Effector memory CD8-positive, alpha-beta T cell (primary cell): ENCODE results near the gene ERVFRD-1.
"Not testable (repeated sequence)": the region's sequence is repeated elsewhere in the genome, so short reads cannot be mapped to it uniquely, and the experiment has no call there.

Experiments used
- ATAC-seq: fragments of 150-1000 bp; cut with Tn5 transposase; replicated peaks from 2 replicates; pipeline ENCODE4 v1.10.0; 2021; ENCODE audit warnings: mild to moderate bottlenecking, moderate library complexity
- DNase-seq, 3 experiments: peaks; one replicate each; pipeline ENCODE4 v3.0.0; 2021
- H3K27ac Mint-ChIP-seq, 2 donors: one replicate each; pipeline ENCODE4 v1.8.0; 2022; ENCODE audit warnings: mild to moderate bottlenecking in 2 of 2, mixed read lengths in 2 of 2, moderate library complexity in 2 of 2
- H3K27me3 Mint-ChIP-seq, 2 donors: one replicate each; pipeline ENCODE4 v1.8.0; 2022; ENCODE audit warnings: mixed read lengths in 2 of 2
- H3K36me3 Mint-ChIP-seq: one replicate; pipeline ENCODE4 v1.8.0; 2022; ENCODE audit warnings: mild to moderate bottlenecking, moderate library complexity, mixed read lengths; ENCODE audit not compliant: insufficient read depth
- H3K4me1 Mint-ChIP-seq, 2 donors: one replicate each; pipeline ENCODE4 v1.8.0; 2022; ENCODE audit warnings: low read depth in 2 of 2, mixed read lengths in 2 of 2
- H3K4me3 Mint-ChIP-seq, 2 donors: one replicate each; pipeline ENCODE4 v1.8.0; 2022; ENCODE audit warnings: mild to moderate bottlenecking in 2 of 2, mixed read lengths in 2 of 2, moderate library complexity in 2 of 2
- H3K9me3 Mint-ChIP-seq, 2 donors: one replicate each; pipeline ENCODE4 v1.8.0; 2022; ENCODE audit warnings: mixed read lengths in 2 of 2

The ERVFRD-1 gene

GRCh38 chr6:11115808-11116536 lies 4.4 kb upstream of the ERVFRD-1 start:
- H3K4me1 Mint-ChIP-seq = peaks cover 18 to 27% of the 10 kb centered on the region in 2 donors
- not testable (repeated sequence) for DNase-seq, H3K9me3 Mint-ChIP-seq, H3K27me3 Mint-ChIP-seq, ATAC-seq, H3K27ac Mint-ChIP-seq, H3K4me3 Mint-ChIP-seq, H3K36me3 Mint-ChIP-seq

- no peak overlapping the region for H3K4me3 Mint-ChIP-seq
- no peaks in the 10 kb centered on the region for H3K9me3 Mint-ChIP-seq
- DNase-seq = no peak
- no peaks in the 10 kb centered on the region for H3K27me3 Mint-ChIP-seq
- H3K36me3 Mint-ChIP-seq = peaks cover 4% of the 10 kb centered on the region
- no peak for ATAC-seq
- H3K4me1 Mint-ChIP-seq = peaks cover 20 to 21% of the 10 kb centered on the region in 2 donors
- H3K27ac Mint-ChIP-seq = no peak overlapping the region
Observed at GRCh38 chr6:11113038-11113437, 1.5 kb upstream of the ERVFRD-1 start.

DNA sequence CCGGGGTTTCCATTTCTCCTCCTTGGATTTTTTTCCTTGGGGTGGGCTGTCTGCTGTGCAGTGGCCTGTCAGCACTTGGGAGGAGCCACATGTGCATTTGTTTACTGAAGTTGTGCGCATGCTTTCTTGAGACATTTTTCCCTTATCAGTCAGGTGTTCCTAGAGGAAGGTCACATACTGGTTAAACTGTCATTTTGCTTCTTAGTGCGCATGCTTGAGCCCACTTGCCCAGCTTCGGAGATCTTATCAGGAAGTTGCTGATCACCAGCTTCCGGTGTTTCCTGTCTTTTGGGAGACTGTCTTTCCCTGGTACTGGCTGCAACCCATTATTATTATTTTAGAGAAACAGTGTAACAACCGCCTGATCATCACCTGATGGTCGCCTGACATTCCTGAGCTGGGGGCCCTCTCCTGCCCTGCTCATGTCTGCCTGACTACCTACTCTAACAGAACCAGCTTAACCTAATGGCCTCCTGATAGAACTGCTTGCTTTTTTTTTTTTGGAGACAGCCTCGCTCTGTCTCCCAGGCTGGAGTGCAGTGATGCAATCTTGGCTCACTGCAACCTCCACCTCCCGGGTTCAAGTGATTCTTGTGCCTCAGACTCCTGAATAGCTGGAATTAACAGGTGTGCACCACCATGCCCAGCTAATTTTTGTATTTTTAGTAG lies 378 bp upstream of the ERVFRD-1 start:
- H3K9me3 Mint-ChIP-seq = no peaks in the 10 kb centered on the region
- peaks cover 31 to 32% of the 10 kb centered on the region in 2 donors for H3K4me1 Mint-ChIP-seq
- no peaks in the 10 kb centered on the region for H3K36me3 Mint-ChIP-seq
- ATAC-seq = peak; percentile 32
- H3K27ac Mint-ChIP-seq = peak overlapping the region; percentile 12 to 16
- DNase-seq = no peak
- H3K27me3 Mint-ChIP-seq = no peaks in the 10 kb centered on the region
- peak overlapping the region; percentile 15 to 25 for H3K4me3 Mint-ChIP-seq

GRCh38 chr6:11108726-11109125 lies 2.8 kb downstream of the ERVFRD-1 start:
- H3K36me3 Mint-ChIP-seq = peaks cover 4% of the 10 kb centered on the region
- peaks cover 43 to 53% of the 10 kb centered on the region in 2 donors for H3K4me1 Mint-ChIP-seq
- no peak for DNase-seq
- no peaks in the 10 kb centered on the region for H3K27me3 Mint-ChIP-seq
- no peak overlapping the region for H3K27ac Mint-ChIP-seq
- ATAC-seq = no peak
- H3K9me3 Mint-ChIP-seq = no peaks in the 10 kb centered on the region
- no peak overlapping the region for H3K4me3 Mint-ChIP-seq

- H3K27me3 Mint-ChIP-seq = no peaks in the 10 kb centered on the region
- H3K9me3 Mint-ChIP-seq = no peaks in the 10 kb centered on the region
- ATAC-seq (no peak), DNase-seq (no peak)
- H3K27ac Mint-ChIP-seq = no peak overlapping the region
- peaks cover 34 to 61% of the 10 kb centered on the region in 2 donors for H3K4me1 Mint-ChIP-seq
- no peak overlapping the region for H3K4me3 Mint-ChIP-seq
- peaks cover 10% of the 10 kb centered on the region for H3K36me3 Mint-ChIP-seq
Observed at GRCh38 chr6:11103065-11103464, 8.5 kb downstream of the ERVFRD-1 start.

GRCh38 chr6:11101417-11101816 lies 10.1 kb downstream of the ERVFRD-1 start:
- Mint-ChIP-seq H3K27ac (no peak overlapping the region), H3K4me1 (peaks cover 21 to 47% of the 10 kb centered on the region in 2 donors)

DNA sequence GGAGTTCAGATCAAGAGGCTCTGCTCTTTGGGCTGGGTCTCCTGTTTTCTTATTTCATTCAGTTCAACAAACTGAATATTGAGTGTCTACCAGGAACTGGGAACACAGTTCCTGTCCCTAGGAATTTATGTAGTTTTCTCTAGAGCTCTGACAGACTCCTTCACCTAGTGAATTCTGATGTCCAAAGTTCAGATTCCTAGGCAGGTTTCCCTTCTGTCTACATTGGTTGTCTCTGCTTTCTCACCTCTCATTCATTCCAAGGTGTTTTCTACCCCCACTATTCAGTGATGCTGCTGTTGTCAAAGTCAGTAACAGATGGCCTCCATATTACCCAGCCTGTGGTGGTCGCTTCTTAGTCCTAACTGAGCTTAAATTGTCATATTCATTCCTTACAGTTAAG lies 13.5 kb downstream of the ERVFRD-1 start:
- Mint-ChIP-seq H3K4me3 (peak overlapping the region in 1 of 2 donors; percentile 22), H3K4me1 (peaks cover 15 to 47% of the 10 kb centered on the region in 2 donors), H3K9me3 (no peaks in the 10 kb centered on the region), H3K27ac (peak overlapping the region in 1 of 2 donors; percentile 29), H3K27me3 (no peaks in the 10 kb centered on the region), H3K36me3 (peaks cover 22% of the 10 kb centered on the region)
- DNase-seq (no peak), ATAC-seq (no peak)

More at GRCh38 chr6:11101417-11101816, 10.1 kb downstream of the ERVFRD-1 start:
- no peaks in the 10 kb centered on the region for H3K9me3 Mint-ChIP-seq
- DNase-seq = no peak
- ATAC-seq = no peak
- H3K36me3 Mint-ChIP-seq = peaks cover 10% of the 10 kb centered on the region
- H3K27me3 Mint-ChIP-seq = no peaks in the 10 kb centered on the region
- no peak overlapping the region for H3K4me3 Mint-ChIP-seq

- Mint-ChIP-seq H3K27me3 (no peaks in the 10 kb centered on the region), H3K9me3 (no peaks in the 10 kb centered on the region), H3K36me3 (peaks cover 24% of the 10 kb centered on the region), H3K4me1 (peaks cover 17 to 50% of the 10 kb centered on the region in 2 donors), H3K4me3 (no peak overlapping the region), H3K27ac (peak overlapping the region in 1 of 2 donors; percentile 29)
- ATAC-seq = no peak
- DNase-seq = no peak
Observed at GRCh38 chr6:11097476-11097875, 14.0 kb downstream of the ERVFRD-1 start.

DNA sequence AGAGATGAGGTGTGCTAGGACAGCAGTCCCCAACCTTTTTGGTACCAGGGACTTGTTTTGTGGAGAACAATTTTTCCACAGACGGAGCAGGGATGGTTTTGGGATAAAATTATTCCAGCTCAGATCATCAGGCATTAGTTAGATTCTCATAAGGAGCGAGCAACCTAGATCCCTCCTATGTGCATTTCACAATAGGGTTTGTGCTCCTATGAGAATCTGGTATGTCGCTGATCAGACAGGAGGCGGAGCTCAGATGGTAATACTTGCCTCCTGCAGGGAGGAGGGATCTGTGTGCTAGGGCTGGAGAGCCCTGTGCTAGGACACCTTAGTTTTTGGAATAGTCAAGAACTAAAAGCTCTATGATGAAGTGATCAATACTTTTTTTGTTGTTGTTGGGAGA lies 15.4 kb downstream of the ERVFRD-1 start:
- Mint-ChIP-seq H3K4me3 (peak overlapping the region; percentile 21 to 50), H3K27ac (peak overlapping the region in 1 of 2 donors; percentile 45), H3K36me3 (peaks cover 24% of the 10 kb centered on the region), H3K4me1 (peaks cover 12 to 42% of the 10 kb centered on the region in 2 donors), H3K9me3 (no peaks in the 10 kb centered on the region), H3K27me3 (no peaks in the 10 kb centered on the region)
- no peak for DNase-seq
- no peak for ATAC-seq

DNA sequence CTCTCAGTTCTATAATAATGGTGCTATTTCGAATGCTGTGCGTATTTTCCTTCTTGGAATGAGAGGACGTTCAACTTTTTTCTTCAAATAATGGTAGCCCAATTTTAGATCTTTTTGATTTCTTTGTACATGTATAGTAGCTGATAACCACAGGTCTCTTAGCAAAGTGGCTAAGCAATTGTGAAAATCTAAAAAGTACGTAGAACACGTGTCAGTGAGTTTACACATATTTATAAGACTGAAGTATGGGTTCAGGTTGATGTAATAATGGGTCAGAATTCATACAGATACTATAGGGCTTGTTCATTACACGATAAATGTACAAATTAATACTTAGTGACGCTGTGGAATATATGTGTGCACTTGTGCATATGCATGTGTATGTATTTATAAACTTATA lies 16.6 kb downstream of the ERVFRD-1 start:
- no peak for DNase-seq
- H3K4me1 Mint-ChIP-seq = peaks cover 12 to 41% of the 10 kb centered on the region in 2 donors
- H3K4me3 Mint-ChIP-seq = peak overlapping the region; percentile 98
- H3K27ac Mint-ChIP-seq = peak overlapping the region; percentile 97 to 98
- peaks cover 24% of the 10 kb centered on the region for H3K36me3 Mint-ChIP-seq
- H3K27me3 Mint-ChIP-seq = no peaks in the 10 kb centered on the region
- no peaks in the 10 kb centered on the region for H3K9me3 Mint-ChIP-seq
- no peak for ATAC-seq

DNA sequence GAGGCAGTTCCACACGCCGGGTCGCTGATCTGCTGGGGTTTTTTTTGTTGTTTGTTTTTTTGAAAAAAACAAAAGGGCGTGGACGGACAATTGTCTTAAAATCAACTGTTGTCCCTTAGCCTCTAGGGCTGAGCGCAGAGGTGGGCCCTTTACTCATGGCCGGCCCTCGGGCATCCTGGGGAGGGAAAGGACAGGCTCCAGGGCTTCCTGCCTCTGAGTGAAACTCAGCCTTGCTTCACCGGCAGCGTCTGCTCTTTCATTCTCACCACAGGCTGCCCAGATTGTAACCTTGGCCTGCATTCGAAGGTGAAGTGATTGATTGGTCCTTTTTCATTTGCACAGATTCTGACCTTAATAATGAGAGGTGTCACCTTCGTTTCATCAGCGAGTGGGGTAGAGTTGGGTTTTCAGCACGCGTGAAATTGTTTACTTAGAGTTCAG lies 17.1 kb downstream of the ERVFRD-1 start:
- ATAC-seq = peak; percentile 21
- Mint-ChIP-seq H3K27ac (peak overlapping the region; percentile 97 to 98), H3K4me1 (peaks cover 12 to 36% of the 10 kb centered on the region in 2 donors), H3K36me3 (peaks cover 23% of the 10 kb centered on the region), H3K4me3 (peak overlapping the region; percentile 98), H3K27me3 (no peaks in the 10 kb centered on the region), H3K9me3 (no peaks in the 10 kb centered on the region)
- DNase-seq = peak; percentile 22 to 51 (median 34)

DNA sequence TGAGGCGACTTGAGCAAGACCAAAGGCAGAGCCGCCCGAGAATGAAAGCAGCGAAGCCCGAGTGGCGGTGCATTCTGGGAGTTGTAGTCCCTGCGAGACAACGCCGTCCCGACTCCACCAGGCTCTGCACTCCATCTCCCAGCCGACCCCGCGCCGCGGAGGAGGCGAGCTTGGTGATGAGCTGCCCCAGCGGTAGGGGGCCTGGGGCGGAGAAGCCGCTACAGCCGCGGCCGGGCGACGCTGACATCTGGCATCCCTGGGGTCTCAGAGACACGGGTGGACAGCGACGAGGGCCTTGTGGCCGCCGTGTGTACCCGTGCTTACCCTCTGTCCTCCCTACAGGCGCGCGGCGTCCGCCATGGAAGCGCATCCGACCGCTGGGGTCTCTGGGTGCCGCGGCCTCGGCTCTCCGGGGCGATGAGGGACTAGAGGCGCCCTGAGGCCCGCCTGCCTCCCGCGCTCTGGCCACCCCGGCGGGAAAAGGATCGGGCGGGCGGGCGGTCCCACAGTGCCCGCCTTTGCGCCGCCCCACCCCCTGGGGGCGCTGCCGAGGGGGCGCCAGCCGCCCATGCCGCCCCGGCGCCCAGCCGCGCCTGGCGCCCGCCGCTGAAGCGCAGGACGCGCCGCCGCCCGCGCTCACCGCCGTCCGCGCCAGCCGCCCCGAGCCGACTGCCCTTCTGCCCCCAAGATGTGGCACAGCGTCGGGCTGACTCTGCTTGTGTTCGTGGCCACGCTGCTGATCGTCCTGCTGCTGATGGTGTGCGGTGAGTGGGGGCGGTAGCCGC lies 17.7 kb downstream of the ERVFRD-1 start, which contains the start of gene SMIM13:
Gene SMIM13 (plus strand): TSS at position 209 of the 785 bp plus-strand sequence. CDS start 480 bp downstream, at position 689.
- Mint-ChIP-seq H3K27me3 (peaks cover 3 to 6% of the 10 kb centered on the region in 2 donors), H3K4me1 (peaks cover 12 to 31% of the 10 kb centered on the region in 2 donors), H3K9me3 (no peaks in the 10 kb centered on the region), H3K27ac (peak within 1 kb of the TSS; percentile 97 to 98), H3K4me3 (peak within 1 kb of the TSS; percentile 98), H3K36me3 (peaks cover 18% of the 10 kb centered on the region)
- DNase-seq = peak; percentile 92 to 95 (median 94)
- ATAC-seq = peak; percentile 90

- ATAC-seq (peak; percentile 11), DNase-seq (no peak)
- Mint-ChIP-seq H3K4me1 (peaks cover 12 to 27% of the 10 kb centered on the region in 2 donors), H3K4me3 (peak overlapping the region; percentile 98), H3K9me3 (no peaks in the 10 kb centered on the region), H3K27ac (peak overlapping the region; percentile 97 to 98), H3K36me3 (peaks cover 18% of the 10 kb centered on the region), H3K27me3 (peaks cover 8 to 11% of the 10 kb centered on the region in 2 donors)
Observed at GRCh38 chr6:11093376-11093625, 18.2 kb downstream of the ERVFRD-1 start.
